HUES64 (cell line): ENCODE results near the gene TRDMT1.

ENCODE experiments used
- H3K27ac ChIP-seq: 2 replicates; pipeline ENCODE4 v1.7.0; 2013; ENCODE audit warnings: low read depth, low read length, inconsistent platforms
- H3K27me3 ChIP-seq: 2 replicates; pipeline ENCODE4 v1.6.1; 2013; ENCODE audit warnings: mild to moderate bottlenecking, low read length; ENCODE audit not compliant: insufficient read depth
- H3K36me3 ChIP-seq: 2 replicates; pipeline ENCODE4 v1.6.1; 2013; ENCODE audit warnings: mild to moderate bottlenecking, low read length; ENCODE audit not compliant: insufficient read depth
- H3K4me1 ChIP-seq: 2 replicates; pipeline ENCODE4 v1.6.1; 2013; ENCODE audit warnings: mild to moderate bottlenecking, low read length, moderate library complexity; ENCODE audit not compliant: insufficient read depth
- H3K4me3 ChIP-seq: 2 replicates; pipeline ENCODE4 v1.5.1; 2013; ENCODE audit warnings: mild to moderate bottlenecking, low read length, moderate library complexity
- H3K9ac ChIP-seq: 2 replicates; pipeline ENCODE4 v1.6.1; 2013; ENCODE audit warnings: mild to moderate bottlenecking, low read depth, low read length
- H3K9me3 ChIP-seq: 2 replicates; pipeline ENCODE4 v1.6.1; 2013; ENCODE audit warnings: low read depth, low read length; ENCODE audit not compliant: insufficient read depth
- WGBS: fragments of 150-250, 120-280 bp; methylation state at CpG from one replicate; pipeline ENCODE4 v1.1.7; 2013; ENCODE audit warnings: missing lambda C conversion rate; 5-methylcytosine and 5-hydroxymethylcytosine counted together

The TRDMT1 gene

GRCh38 chr10:17195083-17195482, 6.4 kb downstream of the TRDMT1 start:
- WGBS = 80% methylated on average over 5 of the region's 5 CpGs

GRCh38 chr10:17190602-17191001, 10.9 kb downstream of the TRDMT1 start:
- no peak overlapping the region for H3K27ac ChIP-seq
- 86% methylated on average over 2 of the region's 2 CpGs for WGBS
- no peak overlapping the region for H3K4me3 ChIP-seq
- no peaks in the 10 kb centered on the region for H3K9me3 ChIP-seq
- H3K9ac ChIP-seq = no peak overlapping the region
- peaks cover 13% of the 10 kb centered on the region for H3K4me1 ChIP-seq
- H3K36me3 ChIP-seq = no peaks in the 10 kb centered on the region
- no peaks in the 10 kb centered on the region for H3K27me3 ChIP-seq

More at GRCh38 chr10:17195083-17195482, 6.4 kb downstream of the TRDMT1 start:
- Histone ChIP-seq H3K36me3 (no peaks in the 10 kb centered on the region), H3K9me3 (no peaks in the 10 kb centered on the region), H3K27me3 (no peaks in the 10 kb centered on the region), H3K4me1 (peaks cover 43% of the 10 kb centered on the region), H3K9ac (no peak overlapping the region), H3K4me3 (no peak overlapping the region), H3K27ac (no peak overlapping the region)

- Histone ChIP-seq H3K4me3 (no peak overlapping the region), H3K27me3 (no peaks in the 10 kb centered on the region), H3K27ac (no peak overlapping the region), H3K9me3 (no peaks in the 10 kb centered on the region), H3K36me3 (no peaks in the 10 kb centered on the region), H3K4me1 (peaks cover 12% of the 10 kb centered on the region), H3K9ac (no peak overlapping the region)
- WGBS = 100% methylated on average over 3 of the region's 3 CpGs
These were observed 12.8 kb downstream of the TRDMT1 start for GRCh38 chr10:17188644-17189172.

DNA sequence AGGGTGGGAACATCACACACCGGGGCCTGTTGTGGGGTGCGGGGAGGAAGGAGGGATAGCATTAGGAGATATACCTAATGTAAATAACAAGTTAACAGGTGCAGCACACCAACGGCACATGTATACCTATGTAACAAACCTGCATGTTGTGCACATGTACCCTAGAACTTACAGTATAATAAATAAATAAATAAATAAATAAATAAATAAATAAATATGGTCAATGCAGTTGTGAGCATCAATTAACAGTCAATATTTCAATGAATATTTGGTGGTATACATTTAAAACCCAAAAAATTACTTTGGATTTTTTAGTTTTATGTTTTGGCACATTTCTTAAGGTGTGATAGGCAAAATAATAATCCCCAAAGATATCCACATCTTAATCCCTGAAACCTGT, 15.6 kb downstream of the TRDMT1 start:
- H3K27me3 ChIP-seq = no peaks in the 10 kb centered on the region
- H3K4me3 ChIP-seq = no peak overlapping the region
- 100% methylated on average over 2 of the region's 3 CpGs for WGBS
- no peak overlapping the region for H3K27ac ChIP-seq
- H3K9ac ChIP-seq = no peak overlapping the region
- H3K36me3 ChIP-seq = no peaks in the 10 kb centered on the region
- H3K4me1 ChIP-seq = peaks cover 15% of the 10 kb centered on the region
- no peaks in the 10 kb centered on the region for H3K9me3 ChIP-seq

DNA sequence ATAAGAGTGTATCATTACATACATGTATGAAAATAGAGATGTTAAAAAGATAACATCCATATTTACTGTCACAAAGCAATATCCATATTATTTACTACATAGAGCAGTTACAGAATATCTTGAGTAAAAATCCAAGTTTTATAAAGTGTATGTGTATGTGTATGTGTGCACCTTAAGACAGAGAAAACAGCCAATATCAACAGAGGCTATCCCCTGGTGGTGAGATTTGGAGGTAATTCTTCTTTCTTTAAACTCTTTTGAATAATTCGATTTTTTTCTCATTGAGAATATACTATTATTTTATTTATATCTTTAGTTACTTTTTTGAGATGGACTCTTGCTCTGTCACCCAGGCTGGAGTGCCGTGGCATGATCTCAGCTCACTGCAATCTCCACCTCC, 18.4 kb downstream of the TRDMT1 start:
- Histone ChIP-seq H3K27me3 (no peaks in the 10 kb centered on the region), H3K36me3 (no peaks in the 10 kb centered on the region), H3K9me3 (no peaks in the 10 kb centered on the region), H3K4me3 (no peak overlapping the region), H3K4me1 (peaks cover 10% of the 10 kb centered on the region; the same call in 1 of the 2 replicates), H3K27ac (no peak overlapping the region), H3K9ac (no peak overlapping the region)
- 89% methylated on average over 1 of the region's 2 CpGs for WGBS

DNA sequence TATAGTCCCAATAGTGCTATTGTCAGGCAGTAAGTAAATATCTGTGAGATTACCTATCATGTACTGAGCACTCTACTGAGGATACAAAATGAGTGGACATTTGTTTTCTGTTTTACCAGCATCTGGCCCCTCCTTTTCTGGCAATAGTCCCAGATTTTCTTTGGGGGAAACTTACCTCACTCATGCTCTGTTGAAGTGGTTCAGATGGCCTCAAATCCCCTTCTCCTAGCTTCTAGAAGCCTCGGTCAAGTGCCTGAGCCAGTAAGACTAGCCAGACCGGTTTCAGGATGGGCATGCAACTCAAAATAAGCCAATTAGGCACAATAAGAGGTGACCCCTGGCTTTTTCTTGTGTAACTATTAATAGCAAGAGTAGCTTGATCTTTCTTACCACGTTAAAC, 19.7 kb downstream of the TRDMT1 start:
- WGBS = 98% methylated on average over 3 of the region's 3 CpGs
- no peaks in the 10 kb centered on the region for H3K27me3 ChIP-seq

DNA sequence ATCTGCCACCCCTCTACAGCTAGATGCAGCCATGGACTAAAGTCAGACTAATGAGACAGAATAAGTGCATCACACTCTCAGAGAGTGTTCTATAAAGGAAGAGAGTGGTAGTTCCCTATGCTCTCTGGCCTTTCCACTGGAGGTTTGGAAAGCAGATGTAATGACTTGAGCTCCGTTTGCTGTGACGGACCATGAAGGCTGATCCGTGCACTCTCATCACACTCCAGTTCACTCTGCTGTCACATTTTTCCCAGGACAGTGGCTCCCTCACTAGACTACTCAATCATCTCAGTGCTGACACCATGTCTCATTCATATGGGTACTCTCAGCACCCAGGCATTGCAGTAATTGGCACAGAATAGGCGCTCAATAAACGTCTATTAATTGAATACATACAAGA, 20.4 kb downstream of the TRDMT1 start:
- no peak overlapping the region for H3K27ac ChIP-seq
- H3K4me3 ChIP-seq = no peak overlapping the region
- no peaks in the 10 kb centered on the region for H3K36me3 ChIP-seq
- no peak overlapping the region for H3K9ac ChIP-seq
- H3K4me1 ChIP-seq = peaks cover 10% of the 10 kb centered on the region
- H3K27me3 ChIP-seq = no peaks in the 10 kb centered on the region
- no peaks in the 10 kb centered on the region for H3K9me3 ChIP-seq
- WGBS = 97% methylated on average over 5 of the region's 5 CpGs

More for the DNA sequence above, 19.7 kb downstream of the TRDMT1 start:
- Histone ChIP-seq H3K9me3 (no peaks in the 10 kb centered on the region), H3K9ac (no peak overlapping the region), H3K36me3 (no peaks in the 10 kb centered on the region), H3K4me3 (no peak overlapping the region), H3K4me1 (peaks cover 10% of the 10 kb centered on the region; the same call in 1 of the 2 replicates), H3K27ac (no peak overlapping the region)

DNA sequence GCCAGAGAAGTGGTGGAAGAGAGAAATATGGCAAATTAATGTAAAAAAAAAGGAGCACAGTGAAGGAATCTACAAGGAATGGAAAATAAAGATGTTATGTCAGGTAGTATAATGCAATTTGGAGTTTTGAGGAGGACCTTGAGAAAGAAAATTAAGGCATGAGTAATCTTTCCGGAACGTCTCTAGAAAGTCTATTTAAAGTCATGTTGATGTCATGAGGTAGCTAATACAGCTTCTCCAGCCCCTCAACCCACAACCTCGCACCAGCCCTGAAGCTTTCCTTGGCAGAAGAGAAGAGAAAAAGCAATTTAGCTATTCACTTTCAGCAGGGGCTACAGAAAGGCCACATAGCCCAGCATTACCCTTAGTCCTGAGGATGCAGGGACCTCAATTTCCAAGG, 22.5 kb downstream of the TRDMT1 start:
- Histone ChIP-seq H3K27ac (no peak overlapping the region), H3K4me3 (no peak overlapping the region)

GRCh38 chr10:17178006-17178405, 23.5 kb downstream of the TRDMT1 start:
- peaks cover 19% of the 10 kb centered on the region for H3K4me1 ChIP-seq
- H3K9me3 ChIP-seq = no peaks in the 10 kb centered on the region
- no peak overlapping the region for H3K4me3 ChIP-seq
- H3K36me3 ChIP-seq = 0 out of 2 replicates have a peak, but pooled peaks cover 3% of the 10 kb centered on the region
- 100% methylated on average over 1 of the region's 1 CpG for WGBS
- no peaks in the 10 kb centered on the region for H3K27me3 ChIP-seq
- H3K9ac ChIP-seq = no peak overlapping the region
- H3K27ac ChIP-seq = no peak overlapping the region

More for the DNA sequence above, 22.5 kb downstream of the TRDMT1 start:
- Histone ChIP-seq H3K4me1 (peaks cover 19% of the 10 kb centered on the region), H3K9ac (no peak overlapping the region), H3K9me3 (no peaks in the 10 kb centered on the region), H3K27me3 (no peaks in the 10 kb centered on the region), H3K36me3 (0 out of 2 replicates have a peak, but pooled peaks cover 3% of the 10 kb centered on the region)
- 91% methylated on average over 3 of the region's 3 CpGs for WGBS

DNA sequence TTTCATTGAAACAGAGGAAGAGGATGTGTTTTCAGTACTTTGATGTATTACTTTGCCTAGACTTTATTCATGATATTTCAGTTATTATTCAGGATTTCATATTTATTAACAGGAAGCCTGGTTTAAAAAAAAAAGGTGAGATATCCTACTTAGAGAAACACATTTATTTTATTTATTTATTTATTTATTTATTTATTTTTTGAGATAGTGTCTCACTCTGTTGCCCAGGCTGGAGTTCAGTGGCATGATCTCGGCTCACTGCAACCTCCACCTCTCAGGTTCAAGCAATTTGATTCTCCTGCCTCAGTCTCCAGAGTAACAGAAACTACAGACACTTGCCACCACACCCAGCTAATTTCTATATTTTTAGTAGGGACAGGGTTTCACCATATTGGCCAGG, 24.5 kb downstream of the TRDMT1 start:
- Histone ChIP-seq H3K36me3 (0 out of 2 replicates have a peak, but pooled peaks cover 3% of the 10 kb centered on the region), H3K27me3 (no peaks in the 10 kb centered on the region), H3K4me1 (peaks cover 16% of the 10 kb centered on the region), H3K4me3 (no peak overlapping the region), H3K9me3 (no peaks in the 10 kb centered on the region), H3K27ac (no peak overlapping the region), H3K9ac (no peak overlapping the region)
- 100% methylated on average over 1 of the region's 1 CpG for WGBS

DNA sequence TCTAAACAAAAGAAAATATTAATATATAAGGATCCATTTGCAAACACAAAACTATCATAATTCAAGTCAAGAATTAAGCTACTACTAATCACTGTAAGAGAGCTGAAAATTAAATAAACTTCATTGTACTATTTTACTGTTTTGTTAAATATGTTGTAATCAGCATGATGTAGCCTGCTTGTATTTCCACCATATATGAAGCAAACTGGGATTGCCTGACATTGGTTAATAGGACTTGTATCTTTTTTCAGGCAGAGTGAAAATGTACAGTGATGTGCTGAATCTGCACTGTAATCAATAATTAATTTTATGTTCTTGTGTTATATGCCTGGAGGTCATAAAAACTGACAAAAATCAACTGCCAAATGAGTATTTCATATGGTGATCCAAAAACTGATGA, 25.4 kb downstream of the TRDMT1 start:
- no peak overlapping the region for H3K4me3 ChIP-seq

GRCh38 chr10:17175551-17175950, 25.9 kb downstream of the TRDMT1 start:
- Histone ChIP-seq H3K4me3 (no peak overlapping the region), H3K4me1 (peaks cover 15% of the 10 kb centered on the region), H3K27ac (no peak overlapping the region), H3K27me3 (no peaks in the 10 kb centered on the region), H3K9me3 (no peaks in the 10 kb centered on the region), H3K9ac (no peak overlapping the region), H3K36me3 (0 out of 2 replicates have a peak, but pooled peaks cover 3% of the 10 kb centered on the region)
- WGBS = 61% methylated on average over 3 of the region's 4 CpGs

More for the DNA sequence above, 25.4 kb downstream of the TRDMT1 start:
- H3K27ac ChIP-seq = no peak overlapping the region
- H3K9me3 ChIP-seq = no peaks in the 10 kb centered on the region
- H3K36me3 ChIP-seq = 0 out of 2 replicates have a peak, but pooled peaks cover 3% of the 10 kb centered on the region
- H3K27me3 ChIP-seq = no peaks in the 10 kb centered on the region
- peaks cover 15% of the 10 kb centered on the region for H3K4me1 ChIP-seq
- no peak overlapping the region for H3K9ac ChIP-seq
